SU-DHL-6 (cell line): ENCODE results near the gene CRYAA.
"Not testable (repeated sequence)": the region's sequence is repeated elsewhere in the genome, so short reads cannot be mapped to it uniquely, and the experiment has no call there.

Experiments
- H2AFZ ChIP-seq: fragments of 200-600 bp; sonication (generic); 2 replicates; pipeline ENCODE4 v1.6.1; 2014; ENCODE audit warnings: low read depth, mild to moderate bottlenecking, moderate library complexity, mixed read lengths, antibody characterized with exemption, low read length; ENCODE audit not compliant: severe bottlenecking
- H3F3A ChIP-seq: fragments of 200-600 bp; shearing (Covaris generic); 2 replicates; pipeline ENCODE4 v1.6.0; 2016; ENCODE audit warnings: antibody characterized with exemption, mild to moderate bottlenecking; ENCODE audit not compliant: insufficient read depth
- H3K27ac ChIP-seq: fragments of 200-600 bp; sonication (generic); 2 replicates; pipeline ENCODE4 v1.5.1; 2016; ENCODE audit warnings: low read depth, mild to moderate bottlenecking, low read length, moderate library complexity, mixed read lengths
- H3K27me3 ChIP-seq: fragments of 200-600 bp; sonication (generic), shearing (Covaris generic); 2 replicates; pipeline ENCODE4 v1.6.0; 2014; ENCODE audit warnings: mild to moderate bottlenecking, low read length
- H3K36me3 ChIP-seq: fragments of 200-600 bp; sonication (generic); 2 replicates; pipeline ENCODE4 v1.6.1; 2014; ENCODE audit warnings: mild to moderate bottlenecking, low read length, mixed read lengths
- H3K4me2 ChIP-seq: fragments of 300-600, 200-600 bp; shearing (Covaris generic), sonication (generic); 2 replicates; pipeline ENCODE4 v1.6.0; 2014; ENCODE audit warnings: low read length, low read depth, mild to moderate bottlenecking; ENCODE audit not compliant: poor library complexity, severe bottlenecking
- H3K4me3 ChIP-seq: fragments of 200-600 bp; sonication (generic); 2 replicates; pipeline ENCODE4 v1.5.1; 2014; ENCODE audit warnings: antibody characterized with exemption, low read length, mild to moderate bottlenecking, mixed read lengths; ENCODE audit not compliant: insufficient read depth, poor library complexity, severe bottlenecking
- H3K79me2 ChIP-seq: fragments of 200-600 bp; sonication (generic); 2 replicates; pipeline ENCODE4 v1.6.1; 2014; ENCODE audit warnings: mild to moderate bottlenecking, low read length, moderate library complexity; ENCODE audit not compliant: insufficient read depth
- H3K9ac ChIP-seq: fragments of 200-600 bp; sonication (generic); 2 replicates; pipeline ENCODE4 v1.7.0; 2014; ENCODE audit warnings: mild to moderate bottlenecking, low read length
- H3K9me2 ChIP-seq: fragments of 200-600 bp; sonication (generic); replicated peaks from 2 replicates; pipeline ENCODE4 v1.6.1; 2014; ENCODE audit warnings: low read length; ENCODE audit not compliant: insufficient read depth
- H3K9me3 ChIP-seq: fragments of 200-600 bp; sonication (generic); 2 replicates; pipeline ENCODE4 v1.6.1; 2014; ENCODE audit warnings: low read length, mixed read lengths; ENCODE audit not compliant: insufficient read depth
- H4K20me1 ChIP-seq: fragments of 200-600 bp; sonication (generic); 2 replicates; pipeline ENCODE4 v1.6.1; 2014; ENCODE audit warnings: low read depth, mild to moderate bottlenecking, antibody characterized with exemption, low read length, moderate library complexity, mixed read lengths

The CRYAA gene

GRCh38 chr21:43169891-43170290 lies 1.1 kb downstream of the CRYAA start:
- not testable (repeated sequence) for H3K79me2 ChIP-seq, H3K27ac ChIP-seq, H4K20me1 ChIP-seq, H2AFZ ChIP-seq, H3K36me3 ChIP-seq, H3K9me2 ChIP-seq, H3F3A ChIP-seq, H3K9me3 ChIP-seq, H3K4me2 ChIP-seq, H3K4me3 ChIP-seq, H3K27me3 ChIP-seq, H3K9ac ChIP-seq

- not testable (repeated sequence) for H2AFZ ChIP-seq, H3K27me3 ChIP-seq, H4K20me1 ChIP-seq, H3K4me3 ChIP-seq, H3K4me2 ChIP-seq, H3K9ac ChIP-seq, H3F3A ChIP-seq, H3K27ac ChIP-seq, H3K36me3 ChIP-seq, H3K9me2 ChIP-seq, H3K9me3 ChIP-seq, H3K79me2 ChIP-seq
These were observed 4.0 kb downstream of the CRYAA start for GRCh38 chr21:43172812-43173211.

- H3K79me2 ChIP-seq, H3K27ac ChIP-seq, H3F3A ChIP-seq, H3K4me2 ChIP-seq, H3K9me3 ChIP-seq, H3K9me2 ChIP-seq, H3K27me3 ChIP-seq, H3K9ac ChIP-seq, H2AFZ ChIP-seq, H3K36me3 ChIP-seq, H3K4me3 ChIP-seq, H4K20me1 ChIP-seq: not testable (repeated sequence)
These were observed 4.6 kb downstream of the CRYAA start for GRCh38 chr21:43173438-43173837.

DNA sequence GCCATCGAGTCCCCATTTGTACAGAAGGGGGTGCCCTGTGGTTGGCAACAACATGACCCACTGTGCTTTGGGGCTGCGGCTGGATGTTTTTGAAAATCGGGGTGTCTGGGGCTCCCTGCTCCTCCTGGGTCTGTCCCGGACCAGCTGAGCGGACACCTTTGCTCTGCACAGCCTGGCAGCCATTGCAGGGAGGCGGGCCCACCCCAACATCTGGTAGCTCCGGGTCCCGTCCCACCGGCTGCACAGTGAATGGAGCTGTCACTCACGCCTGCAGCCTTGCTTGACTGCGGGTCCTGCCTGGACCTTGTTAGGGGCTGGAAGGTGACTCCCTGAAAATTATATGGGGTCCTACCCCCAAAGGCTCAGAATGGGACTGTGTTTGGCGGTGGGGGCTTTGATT lies 5.1 kb downstream of the CRYAA start:
- H3K4me2 ChIP-seq, H3K79me2 ChIP-seq, H3K27ac ChIP-seq, H2AFZ ChIP-seq, H3K27me3 ChIP-seq, H3K9me2 ChIP-seq, H3K4me3 ChIP-seq, H4K20me1 ChIP-seq, H3K9ac ChIP-seq, H3K36me3 ChIP-seq, H3F3A ChIP-seq, H3K9me3 ChIP-seq: not testable (repeated sequence)

GRCh38 chr21:43174998-43175397 lies 6.2 kb downstream of the CRYAA start:
- not testable (repeated sequence) for H3K9me2 ChIP-seq, H3K27ac ChIP-seq, H3K9me3 ChIP-seq, H3K79me2 ChIP-seq, H3K9ac ChIP-seq, H3K4me2 ChIP-seq, H4K20me1 ChIP-seq, H2AFZ ChIP-seq, H3K27me3 ChIP-seq, H3K4me3 ChIP-seq, H3F3A ChIP-seq, H3K36me3 ChIP-seq

GRCh38 chr21:43176621-43177020 lies 7.8 kb downstream of the CRYAA start:
- not testable (repeated sequence) for H3K36me3 ChIP-seq, H3K9ac ChIP-seq, H3K9me3 ChIP-seq, H4K20me1 ChIP-seq, H3K4me2 ChIP-seq, H3K4me3 ChIP-seq, H3K79me2 ChIP-seq, H3K27me3 ChIP-seq, H3K27ac ChIP-seq, H2AFZ ChIP-seq, H3K9me2 ChIP-seq, H3F3A ChIP-seq

- not testable (repeated sequence) for H3K9ac ChIP-seq, H3K9me2 ChIP-seq, H3K36me3 ChIP-seq, H2AFZ ChIP-seq, H3F3A ChIP-seq, H3K4me3 ChIP-seq, H3K9me3 ChIP-seq, H3K4me2 ChIP-seq, H4K20me1 ChIP-seq, H3K27me3 ChIP-seq, H3K27ac ChIP-seq, H3K79me2 ChIP-seq
These were observed 8.5 kb downstream of the CRYAA start for GRCh38 chr21:43177043-43177906.

DNA sequence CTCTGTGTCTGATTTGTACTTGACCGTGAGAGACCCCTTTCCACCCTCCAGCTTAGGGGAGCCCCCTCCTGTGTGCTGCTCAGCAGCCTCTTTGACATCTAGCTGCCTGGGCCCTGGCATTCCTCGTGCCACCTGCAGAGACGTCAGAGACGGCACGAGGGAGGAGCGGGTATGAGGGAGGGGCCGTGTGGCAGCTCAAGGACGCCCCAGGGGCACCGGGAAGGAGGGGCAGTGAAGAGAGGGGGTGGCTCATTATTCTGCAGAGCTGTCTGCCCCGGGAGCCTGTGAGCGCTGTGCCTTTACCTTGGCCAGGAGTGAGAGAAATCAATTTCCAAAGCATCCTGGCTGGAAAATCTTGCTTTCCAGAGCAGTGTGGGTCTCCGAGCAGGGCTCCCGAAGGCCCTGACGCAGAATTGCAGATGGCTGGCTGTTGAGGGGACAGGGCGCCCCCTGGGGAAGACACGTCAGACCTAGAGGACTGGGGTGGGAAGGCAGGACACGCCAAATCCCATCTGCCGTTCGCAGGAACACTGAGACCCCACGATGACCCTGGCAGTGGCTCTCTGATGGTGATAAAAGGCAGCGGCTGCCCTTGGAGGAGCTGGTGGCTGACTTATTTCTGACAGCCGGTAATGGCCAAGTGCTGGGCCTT lies 9.5 kb downstream of the CRYAA start:
- not testable (repeated sequence) for H3K9ac ChIP-seq, H3K9me3 ChIP-seq, H3K36me3 ChIP-seq, H3K9me2 ChIP-seq, H3K79me2 ChIP-seq, H2AFZ ChIP-seq, H4K20me1 ChIP-seq, H3K4me2 ChIP-seq, H3F3A ChIP-seq, H3K4me3 ChIP-seq, H3K27ac ChIP-seq, H3K27me3 ChIP-seq
